Measurements from ENCODE around the gene SASH3.
"Not testable (repeated sequence)": the region's sequence is repeated elsewhere in the genome, so short reads cannot be mapped to it uniquely, and the experiment has no call there.

SASH3 gene

GRCh38 chrX:129779747-129780146, at the start of gene SASH3:
Gene SASH3 (plus strand): TSS chrX:129779949. CDS start chrX:129780098, 149 bp downstream.
- no peak for DNase-seq (ENCODE audit: low read depth in 2 of 3, low spot score in 1 of 3)

GRCh38 chrX:129731228-129731627, 48.5 kb upstream of the SASH3 start:
- no peak for DNase-seq (ENCODE audit: low read depth in 2 of 3, low spot score in 1 of 3)

DNA sequence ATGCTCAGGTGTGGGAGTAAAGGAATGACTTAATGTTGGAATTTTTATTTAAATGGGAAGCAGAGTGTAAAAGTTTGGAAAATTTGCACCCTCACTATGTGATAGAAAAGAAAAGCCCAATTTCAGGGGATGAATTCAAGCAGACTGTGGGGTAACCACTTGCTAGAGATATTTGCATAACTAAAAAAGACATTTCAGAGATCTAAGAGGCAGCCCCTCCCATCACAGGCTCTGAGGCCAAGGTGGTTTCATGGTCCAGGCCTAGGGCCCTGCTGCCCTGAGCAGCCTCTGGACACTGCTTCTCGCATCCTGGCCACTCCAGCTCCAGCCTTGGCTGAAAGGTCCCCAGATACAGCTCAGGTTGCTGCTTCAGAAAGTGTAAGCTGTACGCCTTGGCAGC, 46.9 kb upstream of the SASH3 start:
- DNase-seq (ENCODE audit: low read depth in 2 of 3, low spot score in 1 of 3) = no peak

DNA sequence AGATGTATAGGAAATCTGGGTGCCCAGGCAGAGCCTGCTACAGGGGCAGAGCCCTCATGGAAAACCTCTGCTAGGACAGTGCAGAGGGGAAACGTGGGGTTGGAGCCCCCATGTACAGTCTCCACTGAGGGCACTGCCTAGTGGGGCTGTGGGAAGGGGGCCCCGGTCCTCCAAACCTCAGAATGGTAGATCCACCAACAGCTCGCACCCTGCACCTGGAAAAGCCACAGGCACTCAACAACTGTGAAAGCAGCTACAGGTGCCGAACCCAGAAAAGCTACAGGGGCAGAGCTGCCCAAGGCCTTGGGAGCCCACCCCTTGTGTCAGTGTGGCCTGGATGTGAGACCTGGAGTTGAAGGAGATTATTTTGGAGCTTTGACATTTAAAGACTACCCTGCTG, 46.4 kb upstream of the SASH3 start:
- no peak for DNase-seq (ENCODE audit: low read depth in 2 of 3, low spot score in 1 of 3)

GRCh38 chrX:129736491-129736890, 43.3 kb upstream of the SASH3 start:
- DNase-seq (ENCODE audit: low read depth in 2 of 3, low spot score in 1 of 3) = no peak

DNA sequence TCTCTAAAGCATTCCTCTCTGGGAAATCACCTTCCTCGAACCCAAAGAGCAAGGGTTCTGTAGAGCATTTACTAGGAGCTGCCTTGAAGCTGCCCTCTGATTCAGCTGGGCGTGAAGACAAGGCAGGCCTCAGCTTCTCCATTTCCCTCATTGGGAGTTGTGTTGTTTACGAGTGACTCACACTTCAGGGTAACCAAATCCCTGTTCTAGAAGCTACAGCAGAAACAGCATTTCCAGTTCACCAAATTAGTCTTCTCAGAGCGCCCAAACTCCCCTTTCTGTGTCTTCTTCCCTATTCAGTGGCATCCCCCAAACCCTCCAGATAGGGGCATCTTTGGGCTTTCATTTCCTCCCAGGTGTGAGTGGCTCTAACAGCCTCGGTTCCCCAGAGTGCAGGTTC, 41.8 kb upstream of the SASH3 start:
- no peak for DNase-seq (ENCODE audit: low read depth in 2 of 3, low spot score in 1 of 3)

GRCh38 chrX:129738466-129739308, 41.1 kb upstream of the SASH3 start, which contains the start of gene XPNPEP2:
Gene XPNPEP2 (plus strand): TSS chrX:129738979. CDS start chrX:129739214, 235 bp downstream.
- DNase-seq (ENCODE audit: low read depth in 2 of 3, low spot score in 1 of 3) = no peak

DNA sequence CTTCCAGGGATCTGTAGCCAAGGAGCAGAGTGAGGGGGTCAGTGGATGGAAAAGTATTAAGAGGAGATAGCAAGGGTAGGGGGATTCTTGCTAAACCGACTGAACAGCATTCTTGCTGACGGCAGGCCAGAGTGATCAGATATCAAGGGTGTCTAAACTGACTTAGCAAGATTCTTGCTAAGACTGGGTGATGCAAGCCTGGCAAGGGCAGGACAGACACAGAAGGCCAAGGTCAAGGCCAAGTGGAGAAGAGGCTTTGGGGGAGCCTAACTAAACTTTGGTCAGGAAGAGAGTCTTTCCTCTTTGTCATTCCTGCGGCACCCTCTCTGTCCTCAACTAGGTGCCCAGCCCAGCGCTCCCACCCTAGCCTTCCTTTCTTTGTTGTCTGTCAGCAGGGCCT, 40.2 kb upstream of the SASH3 start:
- no peak for DNase-seq (ENCODE audit: low read depth in 2 of 3, low spot score in 1 of 3)

DNA sequence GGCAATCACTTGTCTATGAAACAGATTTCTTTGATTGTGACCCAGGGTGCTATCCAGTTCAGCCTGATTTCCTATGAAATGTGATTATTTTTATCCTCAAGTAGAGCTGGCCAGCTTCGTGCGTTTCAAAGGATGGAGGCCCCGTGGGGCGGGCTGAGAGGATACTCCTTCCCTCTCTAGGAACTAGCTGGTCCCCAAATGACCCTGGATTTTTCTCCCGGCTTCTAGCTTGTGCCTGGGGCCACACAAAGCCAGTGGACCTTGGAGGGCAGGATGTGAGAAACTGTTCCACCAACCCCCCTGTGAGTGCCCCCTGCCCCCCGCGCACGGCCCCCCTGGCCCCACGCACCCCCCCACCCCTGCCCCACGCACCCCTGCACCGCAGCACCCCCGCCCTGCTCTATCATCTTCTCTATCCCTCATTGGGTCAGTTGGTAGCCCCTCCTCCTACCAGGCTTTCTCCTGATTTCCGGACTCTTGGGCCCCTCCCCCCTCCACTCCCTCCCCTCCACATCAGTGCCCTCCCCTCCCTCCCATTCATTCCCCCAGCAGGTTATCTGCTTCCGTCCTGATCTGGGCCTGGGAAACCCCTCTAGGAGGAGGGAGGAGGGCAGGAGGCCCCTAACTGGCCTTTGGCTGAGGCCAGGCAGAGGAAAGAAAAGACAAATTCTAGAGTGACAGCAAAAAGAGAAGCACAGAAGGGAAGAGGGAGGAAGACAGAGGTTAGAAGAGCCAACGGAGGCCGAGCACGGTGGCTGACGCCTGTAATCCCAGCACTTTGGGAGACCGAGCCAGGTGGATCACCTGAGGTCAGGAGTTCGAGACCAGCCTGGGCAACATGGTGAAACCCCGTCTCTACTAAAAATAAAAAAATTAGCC, 37.6 kb upstream of the SASH3 start:
- DNase-seq (ENCODE audit: low read depth in 2 of 3, low spot score in 1 of 3) = no peak

DNA sequence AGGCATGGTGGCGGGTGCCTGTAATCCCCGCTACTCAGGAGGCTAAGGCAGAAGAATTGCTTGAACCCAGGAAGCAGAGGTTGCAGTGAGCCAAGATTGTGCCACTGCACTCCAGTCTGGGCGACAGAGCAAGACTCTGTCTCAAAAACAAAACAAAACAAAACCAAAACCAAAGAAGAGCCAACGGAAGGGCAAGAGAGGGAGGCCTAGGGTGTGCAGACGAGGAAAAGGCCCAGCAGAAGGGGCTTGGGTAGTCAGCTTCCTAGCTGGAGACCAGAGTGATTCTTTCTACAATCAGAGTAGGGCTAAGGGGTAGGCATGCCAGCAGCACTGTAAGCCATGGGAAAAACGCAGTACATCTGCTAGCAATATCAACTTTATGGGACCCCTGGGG, 37.0 kb upstream of the SASH3 start:
- DNase-seq (ENCODE audit: low read depth in 2 of 3, low spot score in 1 of 3) = not testable (repeated sequence)

- DNase-seq (ENCODE audit: low read depth in 2 of 3, low spot score in 1 of 3) = no peak
Observed at GRCh38 chrX:129743821-129744220, 35.9 kb upstream of the SASH3 start.

DNA sequence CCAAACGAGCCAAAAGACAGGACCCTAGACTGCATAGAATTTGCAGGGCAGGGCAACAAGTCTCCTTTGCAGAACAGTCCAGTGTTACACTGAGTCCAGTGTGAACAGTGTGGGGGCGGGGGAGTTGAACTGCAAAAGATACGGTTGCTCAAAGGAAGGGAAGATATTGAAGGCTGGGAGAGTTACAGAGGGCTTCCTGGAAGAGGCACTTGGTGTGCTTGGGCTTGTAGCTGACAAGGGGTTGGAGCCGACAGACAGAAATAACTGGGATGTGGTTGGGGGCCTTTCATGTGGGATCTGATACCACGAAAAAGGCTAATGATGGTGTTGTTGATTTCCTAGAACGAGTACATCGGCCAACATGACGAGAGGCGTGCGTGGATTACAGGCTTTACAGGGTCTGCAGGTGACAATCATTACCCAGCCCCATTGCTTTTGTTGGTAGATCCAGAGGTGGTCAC, 34.9 kb upstream of the SASH3 start:
- no peak for DNase-seq (ENCODE audit: low read depth in 2 of 3, low spot score in 1 of 3)

DNA sequence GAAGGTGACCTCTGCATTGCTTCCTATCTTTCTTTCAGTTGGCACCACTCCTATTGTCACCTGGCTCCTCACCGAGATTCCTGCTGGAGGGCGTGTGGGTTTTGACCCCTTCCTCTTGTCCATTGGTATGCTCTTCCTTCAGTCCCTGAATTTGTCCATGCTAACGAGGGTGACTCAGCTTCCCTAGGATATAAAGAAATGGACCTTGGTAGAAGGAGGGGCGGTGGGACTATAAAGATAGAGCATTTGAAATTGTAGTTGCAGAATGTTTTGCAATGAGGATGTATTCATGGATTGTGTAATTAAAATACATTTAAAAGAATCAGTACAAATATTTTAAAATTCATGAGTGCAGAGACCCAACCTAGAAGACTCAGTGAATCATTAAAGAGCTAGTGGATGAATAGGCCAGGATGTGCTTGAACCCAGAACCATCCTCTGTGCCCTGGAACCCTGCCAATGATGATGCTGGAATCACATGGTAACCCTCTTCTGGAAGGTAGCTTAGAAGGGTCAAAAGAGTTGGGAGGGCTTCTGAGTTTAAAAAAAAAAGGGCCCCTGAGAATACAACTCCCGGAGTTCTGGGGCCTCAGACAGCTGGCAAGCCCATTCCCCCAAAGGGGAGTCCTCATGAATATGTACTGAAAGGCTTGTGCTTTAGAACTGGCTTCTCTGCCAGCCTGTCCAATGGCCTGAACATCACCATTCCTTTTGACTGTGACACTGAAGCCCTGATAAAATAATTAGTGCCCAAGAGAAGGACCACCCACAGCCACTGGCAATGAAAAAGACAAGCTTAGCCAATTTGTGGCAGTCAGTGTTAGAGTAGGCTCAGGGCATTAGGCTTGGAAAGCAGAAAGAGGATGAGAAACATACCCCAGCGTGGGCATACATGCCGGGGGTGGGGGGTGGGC, 32.9 kb upstream of the SASH3 start:
- no peak for DNase-seq (ENCODE audit: low read depth in 2 of 3, low spot score in 1 of 3)

- DNase-seq (ENCODE audit: low read depth in 2 of 3, low spot score in 1 of 3) = no peak
Observed at GRCh38 chrX:129747533-129747932, 32.2 kb upstream of the SASH3 start.

GRCh38 chrX:129748305-129748704, 31.4 kb upstream of the SASH3 start:
- DNase-seq (ENCODE audit: low read depth in 2 of 3, low spot score in 1 of 3) = no peak

DNA sequence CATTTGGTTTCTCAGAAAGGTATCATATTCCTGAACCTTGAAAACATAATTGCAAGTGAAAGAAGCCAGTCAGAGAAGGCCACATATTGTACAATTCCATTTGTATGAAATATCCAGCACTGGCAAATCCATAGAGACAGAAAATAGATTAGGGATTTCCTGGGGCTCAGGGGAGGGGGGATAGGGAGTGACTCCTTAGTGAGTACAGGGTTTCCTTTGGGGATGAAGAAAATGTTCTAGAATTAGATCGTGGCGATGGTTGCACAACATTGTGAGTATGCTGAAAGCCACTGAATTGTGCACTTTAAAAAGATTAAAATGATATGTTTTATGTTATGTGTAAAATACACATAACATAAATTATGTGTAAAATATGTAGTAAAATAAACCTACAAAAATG, 30.7 kb upstream of the SASH3 start:
- DNase-seq (ENCODE audit: low read depth in 2 of 3, low spot score in 1 of 3) = no peak

DNA sequence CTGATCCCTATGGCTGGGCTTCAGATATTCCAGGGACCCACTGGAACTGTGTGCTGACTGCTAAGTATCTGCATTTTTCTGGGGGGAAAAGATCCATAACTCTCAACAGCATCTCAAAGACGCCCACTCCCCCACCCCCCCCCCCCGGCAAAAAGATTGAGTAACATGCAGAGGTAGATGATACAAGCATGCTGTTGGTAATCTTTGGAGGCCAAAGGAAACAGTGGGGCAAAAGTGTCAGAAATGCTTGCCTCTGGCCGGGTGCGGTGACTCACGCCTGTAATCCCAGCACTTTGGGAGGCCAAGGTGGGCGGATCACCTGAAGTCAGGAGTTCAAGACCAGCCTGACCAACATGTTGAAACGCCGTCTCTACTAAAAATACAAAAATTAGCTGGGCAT, 28.8 kb upstream of the SASH3 start:
- DNase-seq (ENCODE audit: low read depth in 2 of 3, low spot score in 1 of 3) = no peak

- no peak for DNase-seq (ENCODE audit: low read depth in 2 of 3, low spot score in 1 of 3)
Observed at GRCh38 chrX:129754056-129755024, 25.4 kb upstream of the SASH3 start.

GRCh38 chrX:129755779-129756650, 23.7 kb upstream of the SASH3 start:
- no peak for DNase-seq (ENCODE audit: low read depth in 2 of 3, low spot score in 1 of 3)

Data from stimulated activated CD4-positive, alpha-beta T cell treated with anti-CD3 and anti-CD28 coated beads, Interleukin-12 subunit alpha, Interleukin-12 subunit beta, amount 100 ng/mL, for 48 hours (primary cell).